Tibial artery (tissue), 4 donors: ENCODE measurements around the gene DHX40.

Experiments used
- DNase-seq, 2 donors: peaks; one replicate each; pipeline ENCODE4 v3.0.0-alpha.2; 2019
- H3K27ac ChIP-seq, 2 donors: fragments of 200-600 bp; sonication (generic) in 1 of 2; 1 replicate in 1 of 2; 2 replicates in 1 of 2; pipeline ENCODE4 v1.5.1; 2018 to 2019; ENCODE audit warnings: mild to moderate bottlenecking in 1 of 2
- H3K27me3 ChIP-seq, 2 donors: fragments of 200-600 bp; sonication (generic) in 1 of 2; one replicate each; pipeline versions ENCODE4 v1.5.1 to v1.6.0; 2016 to 2019
- H3K36me3 ChIP-seq, 3 donors: fragments of 200-600 bp; sonication (generic) in 2 of 3; one replicate each; pipeline ENCODE4 v1.5.1; 2016 to 2019; ENCODE audit warnings: mild to moderate bottlenecking in 2 of 3
- H3K4me1 ChIP-seq, 4 donors: fragments of 200-600 bp; sonication (generic) in 2 of 4; 1 replicate in 3 of 4; 2 replicates in 1 of 4; pipeline ENCODE4 v1.5.1; 2016 to 2019
- H3K4me3 ChIP-seq, 2 donors: fragments of 200-600 bp; sonication (generic) in 1 of 2; 1 replicate in 1 of 2; 2 replicates in 1 of 2; pipeline ENCODE4 v1.5.1; 2018 to 2019; ENCODE audit warnings: mild to moderate bottlenecking in 2 of 2
- H3K9me3 ChIP-seq, 3 donors: fragments of 200-600 bp; sonication (generic) in 1 of 3; one replicate each; pipeline ENCODE4 v1.5.1; 2016 to 2019
- CTCF ChIP-seq, 2 experiments: fragments of 200-600 bp in 1 of 2; fragments of 450-650 bp in 1 of 2; IDR thresholded peaks; one replicate each; pipeline ENCODE4 v1.5.1; 2017 to 2019; ENCODE audit warnings: antibody characterized with exemption in 2 of 2, mild to moderate bottlenecking in 1 of 2, moderate library complexity in 1 of 2
- intact Hi-C: fragments of 100-400 bp; cut with DNase I; formaldehyde crosslinking; loops from one replicate; pipeline ENCODE4 v1.15.0; 2023; ENCODE audit warnings: low total_unique reads

The DHX40 gene

GRCh38 chr17:59611503-59611902, 46.1 kb downstream of the DHX40 start:
- no peaks in the 10 kb centered on the region for H3K4me1 ChIP-seq
- no peak overlapping the region for H3K27ac ChIP-seq
- intact Hi-C loops, result loop anchor here (10.0 kb wide), 1 partner anchor 47 kb away; the partner anchor contains the start of gene DHX40
- TF ChIP-seq CTCF (IDR thresholded peaks at IDR 0.05), result no peak
- no peaks in the 10 kb centered on the region for H3K27me3 ChIP-seq
- H3K4me3 ChIP-seq, result no peak overlapping the region
- no peaks in the 10 kb centered on the region for H3K9me3 ChIP-seq
- no peak for DNase-seq
- H3K36me3 ChIP-seq, result peaks cover 16 to 40% (median 20%) of the 10 kb centered on the region in 3 donors

- H3K36me3 ChIP-seq, result no peaks in the 10 kb centered on the region
- H3K4me1 ChIP-seq, result peaks cover 0 to 13% (median 8%) of the 10 kb centered on the region in 4 donors
- H3K9me3 ChIP-seq, result no peaks in the 10 kb centered on the region
- no peak overlapping the region for H3K27ac ChIP-seq
- TF ChIP-seq CTCF (IDR thresholded peaks at IDR 0.05), result no peak
- H3K4me3 ChIP-seq, result no peak overlapping the region
- intact Hi-C loops, result loop anchor here (10.0 kb wide), 1 partner anchor 52 kb away; the partner anchor contains the start of gene DHX40
- no peaks in the 10 kb centered on the region for H3K27me3 ChIP-seq
- no peak for DNase-seq
Observed at GRCh38 chr17:59616253-59616920, 51.0 kb downstream of the DHX40 start.

GRCh38 chr17:59617156-59617732, 51.8 kb downstream of the DHX40 start:
- H3K9me3 ChIP-seq, result no peaks in the 10 kb centered on the region
- DNase-seq, result no peak
- H3K27ac ChIP-seq, result no peak overlapping the region
- H3K27me3 ChIP-seq, result no peaks in the 10 kb centered on the region
- no peak overlapping the region for H3K4me3 ChIP-seq
- intact Hi-C loops, result loop anchor here (10.0 kb wide), 1 partner anchor 52 kb away; the partner anchor contains the start of gene DHX40
- TF ChIP-seq CTCF (IDR thresholded peaks at IDR 0.05), result no peak
- H3K36me3 ChIP-seq, result no peaks in the 10 kb centered on the region
- H3K4me1 ChIP-seq, result peaks cover 0 to 21% (median 14%) of the 10 kb centered on the region in 4 donors

- H3K9me3 ChIP-seq, result no peaks in the 10 kb centered on the region
- H3K27me3 ChIP-seq, result no peaks in the 10 kb centered on the region
- TF ChIP-seq CTCF (IDR thresholded peaks at IDR 0.05), result no peak
- peak overlapping the region; percentile 96 to 97 for H3K4me3 ChIP-seq
- H3K4me1 ChIP-seq, result peaks cover 0 to 37% (median 27%) of the 10 kb centered on the region in 4 donors
- intact Hi-C loops, result loop anchor here (2.0 to 10.0 kb wide), 2 partner anchors 54 to 88 kb away; partner anchors contain the start of genes DHX40, PTRH2 and VMP1
- H3K36me3 ChIP-seq, result no peaks in the 10 kb centered on the region
- DNase-seq, result no peak
- H3K27ac ChIP-seq, result peak overlapping the region; percentile 98 to 99
Observed at GRCh38 chr17:59619035-59619297, 53.6 kb downstream of the DHX40 start.

- Histone ChIP-seq H3K9me3 (no peaks in the 10 kb centered on the region), H3K4me1 (peaks cover 0 to 42% (median 28%) of the 10 kb centered on the region in 4 donors), H3K4me3 (peak within 1 kb of the TSS; percentile 96 to 97), H3K27me3 (no peaks in the 10 kb centered on the region), H3K27ac (peak within 1 kb of the TSS; percentile 98 to 99), H3K36me3 (no peaks in the 10 kb centered on the region)
- intact Hi-C loops, result loop anchor here (2.0 to 10.0 kb wide), 2 partner anchors 55 to 87 kb away; partner anchors contain the start of genes DHX40, PTRH2 and VMP1
- peak; percentile 93 to 96 for DNase-seq
- TF ChIP-seq CTCF (IDR thresholded peaks at IDR 0.05), result no peak
Observed at GRCh38 chr17:59619298-59620063, 54.1 kb downstream of the DHX40 start, which contains the start of gene CLTC. Gene CLTC, plus strand, starts transcription at chr17:59619895. Its CDS starts 237 bp downstream, at chr17:59620132.
